NCI-H128 (cell line): ENCODE data around the gene INO80B.
"Not testable (repeated sequence)": the region's sequence is repeated elsewhere in the genome, so short reads cannot be mapped to it uniquely, and the experiment has no call there.

Experiments used
- DNase-seq: peaks from one replicate; lab custom pipeline; 2025; ENCODE audit not compliant: unreplicated experiment; lab: John Stamatoyannopoulos, UW

INO80B gene

GRCh38 chr2:74425523-74425922, 29.4 kb upstream of the INO80B start:
- DNase-seq: no peak

GRCh38 chr2:74426181-74426758, 28.6 kb upstream of the INO80B start:
- no peak for DNase-seq

DNA sequence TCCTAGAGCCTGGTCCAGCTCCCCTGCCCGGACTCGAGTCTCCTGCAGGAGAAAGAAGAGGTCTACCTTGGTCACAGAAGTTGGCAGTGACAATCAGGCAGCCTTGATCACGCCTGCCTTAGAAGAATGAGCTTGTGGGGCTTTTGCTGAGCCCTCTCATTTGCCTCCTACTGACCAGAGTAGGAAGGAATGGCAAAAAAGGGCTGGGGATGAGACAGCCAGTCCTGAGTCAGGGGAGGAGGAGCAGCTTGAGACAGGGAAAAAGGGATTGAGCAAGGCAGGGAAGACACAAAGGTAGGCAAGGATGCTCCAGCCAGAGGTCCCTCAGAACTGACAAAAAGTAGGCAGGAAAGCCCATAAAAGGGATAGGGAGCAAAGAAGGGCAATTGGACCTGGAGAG, 27.3 kb upstream of the INO80B start:
- no peak for DNase-seq

GRCh38 chr2:74428675-74429074, 26.2 kb upstream of the INO80B start:
- no peak for DNase-seq

- no peak for DNase-seq
Measured at GRCh38 chr2:74429487-74430451, 25.1 kb upstream of the INO80B start.

- no peak for DNase-seq
Measured at GRCh38 chr2:74430502-74430901, 24.4 kb upstream of the INO80B start.

GRCh38 chr2:74436111-74436805, 18.6 kb upstream of the INO80B start:
- no peak for DNase-seq

DNA sequence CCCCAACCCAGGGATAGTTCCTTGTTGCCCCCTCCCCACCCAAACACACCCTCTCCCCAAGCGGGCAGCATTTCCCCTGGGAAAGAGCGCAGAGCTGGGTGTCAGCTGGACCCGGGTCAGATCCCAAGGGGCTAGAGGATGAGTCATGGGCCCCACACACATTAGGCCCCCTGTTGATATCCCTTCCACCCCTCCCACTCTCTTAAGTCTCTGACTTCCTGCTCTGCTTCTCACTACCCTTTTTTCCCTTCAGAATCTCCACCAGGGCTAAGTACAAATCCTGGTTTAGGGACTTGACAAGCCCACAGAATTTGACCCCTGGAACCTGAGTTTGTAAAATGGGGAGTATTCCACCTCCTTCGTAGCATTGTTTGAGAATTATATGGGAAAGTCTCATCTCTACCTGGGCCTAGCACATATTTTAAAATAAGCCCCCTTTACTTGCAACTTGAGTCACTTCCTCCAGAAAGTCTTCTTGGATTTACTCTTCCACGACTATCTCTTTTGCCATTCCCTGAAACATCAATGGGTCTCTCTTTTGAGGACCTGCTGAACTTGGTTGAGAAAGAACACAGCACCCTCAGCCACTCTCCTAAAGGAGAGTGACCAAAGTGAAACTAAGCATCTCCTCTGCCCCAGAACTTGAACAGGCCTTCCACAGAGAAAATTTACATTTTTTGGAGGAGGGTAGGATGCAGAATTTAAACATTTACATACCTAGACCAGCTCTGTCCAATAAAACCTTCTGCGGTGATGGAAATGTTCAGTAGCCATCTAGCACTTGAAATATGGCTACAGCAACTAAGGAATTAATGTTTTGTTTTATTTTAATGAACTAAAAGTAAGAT, 17.8 kb upstream of the INO80B start:
- DNase-seq: no peak

DNA sequence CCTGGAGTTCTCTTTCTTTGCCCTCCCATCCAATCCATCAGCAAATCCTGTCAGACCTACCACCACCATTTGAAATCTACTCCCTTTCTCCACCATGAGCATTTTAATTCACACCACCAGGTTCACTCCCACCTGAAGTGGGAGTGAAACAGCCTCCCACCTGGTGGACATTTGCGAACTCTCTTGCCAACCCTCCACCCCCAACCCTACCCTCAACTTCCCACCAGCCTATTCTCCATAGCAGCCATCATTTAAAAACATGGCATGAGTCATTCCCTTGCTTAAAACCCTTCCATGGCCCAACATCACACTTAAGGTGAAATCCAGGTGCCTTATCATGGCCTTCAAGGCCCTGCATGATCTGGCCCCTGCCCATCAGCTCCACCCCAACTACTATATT, 16.6 kb upstream of the INO80B start:
- DNase-seq: no peak

- DNase-seq: no peak
Measured at GRCh38 chr2:74439373-74439772, 15.5 kb upstream of the INO80B start.

- no peak for DNase-seq
Measured at GRCh38 chr2:74439803-74440377, 15.0 kb upstream of the INO80B start.

DNA sequence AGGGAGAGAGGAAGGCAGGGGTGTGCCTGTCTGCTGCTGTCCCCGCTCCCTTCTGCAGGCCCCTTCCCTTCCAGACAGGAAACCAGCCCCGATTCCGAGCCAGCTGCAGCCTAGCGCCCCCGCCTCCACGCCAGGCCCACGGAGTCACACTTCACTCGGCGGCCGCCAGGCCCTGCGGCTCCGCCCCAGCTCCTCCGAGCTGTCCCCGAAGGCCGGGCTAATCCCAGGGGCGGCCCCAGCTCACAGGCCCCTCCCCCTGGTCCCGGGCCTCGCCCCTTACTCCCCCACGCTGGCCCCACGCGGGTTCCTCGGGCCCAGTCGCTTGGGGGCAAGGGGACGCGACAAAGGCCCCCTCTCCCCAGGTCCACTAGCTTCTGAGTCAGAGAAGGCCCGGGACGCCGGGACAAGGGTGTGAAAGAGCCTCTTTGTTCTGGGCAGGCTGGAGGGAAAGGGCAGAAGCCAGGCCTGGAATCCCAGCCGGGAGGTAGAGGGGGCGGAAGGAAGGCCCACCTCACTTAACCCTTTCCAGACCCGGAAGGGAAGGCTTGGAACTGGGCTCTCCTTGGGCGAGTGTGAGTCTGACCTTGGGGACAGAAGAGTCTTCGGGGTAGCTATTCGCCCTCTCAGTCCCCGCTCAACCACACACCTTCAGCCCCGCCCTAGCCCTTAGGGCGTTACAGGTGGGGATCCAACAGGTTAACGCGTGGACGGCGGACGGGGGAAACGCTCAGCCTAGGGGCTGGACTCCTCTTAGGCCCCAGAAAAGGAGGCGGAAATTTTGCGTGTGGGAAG, 14.3 kb upstream of the INO80B start:
- DNase-seq: peak; percentile 39

DNA sequence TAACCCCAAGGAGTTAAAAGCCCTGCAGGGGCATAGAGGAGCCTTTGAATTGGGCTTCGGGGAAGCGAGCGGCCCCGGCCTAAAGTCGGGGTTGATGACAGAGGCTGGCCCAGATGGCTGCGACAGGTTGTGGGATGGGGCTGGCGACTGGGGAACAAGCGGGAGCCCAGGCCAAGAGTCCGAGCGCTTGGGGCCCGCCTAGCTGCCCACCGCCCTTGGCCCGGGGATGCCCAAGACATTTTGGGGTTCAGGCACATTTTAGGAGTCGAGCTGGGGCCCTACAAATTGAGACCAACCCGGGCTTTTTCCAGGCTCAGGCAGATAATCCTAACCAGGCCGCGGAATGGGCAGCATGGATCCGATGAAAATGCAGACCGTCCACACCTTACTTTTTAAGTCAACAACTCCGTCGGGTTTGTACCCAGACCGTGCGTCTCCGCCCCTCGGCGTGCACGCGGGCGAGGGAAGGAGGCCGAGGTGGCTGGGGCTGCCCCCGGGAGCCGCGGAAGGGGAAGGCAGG, 13.7 kb upstream of the INO80B start:
- DNase-seq: no peak

GRCh38 chr2:74441690-74442482, 13.0 kb upstream of the INO80B start, which contains the start of gene RTKN:
RTKN (minus strand) TSS chr2:74441937; CDS start chr2:74441816, 121 bp downstream.
- DNase-seq: peak; percentile 16

DNA sequence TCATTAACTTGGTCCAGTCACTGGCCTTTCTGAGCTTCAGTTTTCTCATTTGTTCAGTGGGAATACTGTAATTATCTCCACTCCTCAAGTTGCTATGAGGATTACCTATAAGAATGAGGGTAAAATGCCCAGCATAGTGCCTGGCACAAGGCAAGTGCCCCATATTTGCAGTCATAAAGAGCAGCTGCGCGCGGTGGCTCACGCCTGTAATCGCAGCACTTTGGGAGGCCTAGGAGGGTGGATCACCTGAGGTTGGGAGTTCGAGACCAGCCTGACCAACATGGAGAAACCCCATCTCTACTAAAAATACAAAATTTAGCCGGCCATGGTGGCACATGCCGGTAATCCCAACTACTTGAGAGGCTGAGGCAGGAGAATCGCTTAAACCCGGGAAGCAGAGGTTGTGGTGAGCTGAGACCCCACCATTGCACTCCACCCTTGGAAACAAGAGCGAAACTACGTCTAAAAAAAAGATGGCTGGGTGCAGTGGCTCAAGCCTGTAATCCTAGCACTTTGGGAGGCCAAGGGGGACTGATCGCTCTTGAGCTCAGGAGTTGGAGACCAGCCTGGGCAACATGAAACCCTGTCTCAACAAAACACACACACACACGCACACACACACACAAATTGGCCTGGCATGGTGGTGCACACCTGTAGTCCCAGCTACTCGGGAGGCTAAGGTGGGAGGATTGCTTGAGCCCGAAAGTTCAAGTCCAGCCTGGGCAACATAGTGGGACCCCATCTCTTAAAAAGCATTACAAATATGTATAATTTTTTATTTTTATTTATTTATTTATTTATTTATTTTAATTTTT, 12.2 kb upstream of the INO80B start:
- DNase-seq: not testable (repeated sequence)

DNA sequence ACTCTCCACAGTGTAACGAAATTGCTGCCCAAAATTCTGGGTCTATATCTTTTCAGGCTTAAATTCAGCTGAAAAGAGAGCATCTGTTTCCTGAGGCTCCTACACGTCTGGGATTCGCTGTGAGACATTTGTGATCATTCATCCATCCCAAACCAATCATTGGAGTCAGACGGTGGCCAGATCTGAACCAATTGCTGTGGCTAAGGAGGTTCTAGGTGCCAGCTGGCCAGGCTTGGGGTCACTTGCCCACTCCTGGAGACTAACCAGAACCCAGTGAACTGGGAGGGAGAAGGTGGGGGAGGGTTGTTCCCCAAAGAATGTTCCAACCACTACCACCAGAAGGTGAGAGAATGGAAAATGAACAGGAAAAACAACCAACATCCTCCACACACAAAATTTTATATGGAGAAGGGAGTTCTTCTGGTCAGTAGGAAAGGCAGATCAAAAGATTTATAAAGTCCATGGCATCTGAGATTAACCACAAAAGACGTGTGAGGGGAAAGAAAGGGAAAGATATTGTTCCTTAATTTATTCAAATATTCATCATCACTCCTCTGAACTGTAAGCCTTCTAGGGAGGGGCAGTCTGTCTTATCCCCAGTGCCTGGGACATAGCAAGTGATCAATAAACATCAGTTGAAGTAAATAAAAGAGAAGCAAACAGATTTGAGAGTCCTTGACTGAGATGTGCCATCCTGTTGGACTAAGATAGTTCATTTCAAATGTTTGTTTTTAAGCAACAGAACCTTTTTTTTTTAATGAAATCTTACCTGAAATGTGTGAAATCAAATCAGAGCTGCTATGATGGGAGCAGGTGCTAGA, 10.2 kb upstream of the INO80B start:
- no peak for DNase-seq
